Right cardiac atrium (tissue), 5 donors: ENCODE results near the gene TP53INP2. TPM values are rescaled to one million over a fixed set of nuclear protein-coding genes. Genes with fewer than 3 reads are reported as not detected.

Source experiments
- ATAC-seq, 2 donors: fragments of 200-7000 bp; cut with Tn5 transposase; one replicate each; pipeline versions ENCODE4 v1.8.0 to v1.9.1; 2020; ENCODE audit warnings: moderate library complexity in 2 of 2, mild to moderate bottlenecking in 1 of 2
- DNase-seq, 3 donors: peaks; one replicate each; pipeline ENCODE4 v3.0.0-alpha.2; 2020
- H3K27ac ChIP-seq: one replicate; pipeline ENCODE4 v1.5.1; 2013; ENCODE audit warnings: mild to moderate bottlenecking, low read length, control low read depth, moderate library complexity
- H3K27me3 ChIP-seq: one replicate; pipeline ENCODE4 v1.6.1; 2013; ENCODE audit not compliant: control insufficient read depth, insufficient read depth
- H3K4me1 ChIP-seq: one replicate; pipeline ENCODE4 v1.6.1; 2013; ENCODE audit warnings: low read length; ENCODE audit not compliant: control insufficient read depth, insufficient read depth
- H3K4me3 ChIP-seq: one replicate; pipeline ENCODE4 v1.5.1; 2013; ENCODE audit warnings: low read length, control low read depth
- H3K9me3 ChIP-seq: one replicate; pipeline ENCODE4 v1.6.1; 2013; ENCODE audit warnings: low read length; ENCODE audit not compliant: control insufficient read depth
- whole genome bisulfite sequencing: extraction: QIAGEN DNeasy Blood & Tissue Kit; methylation state at CpG from one replicate; pipeline ENCODE4 v1.1.7; 2013; 5-methylcytosine and 5-hydroxymethylcytosine counted together
- intact Hi-C, 4 donors: fragments of 100-400 bp; cut with DNase I; formaldehyde crosslinking; loops; one replicate each; pipeline versions ENCODE4 v1.11.0 to v1.14.0; 2022 to 2023
- polyA plus RNA-seq: library from polyadenylated mRNA; stranded (reverse); fragments of 200-250 nt; gene quantifications from one replicate; pipeline ENCODE4 v1.2.3, GENCODE V29; 2013
- total RNA-seq, 4 donors: library from RNA; stranded (reverse); fragmentation: NEBNext Ultra II Directional; extraction: Animal tissue kit (Norgen Biotek cat#: 25700); gene quantifications; one replicate each; pipeline ENCODE4 v1.2.1, GENCODE V29; 2021
- donor health status: healthy with polysubstance abuse.
- donor health status: DM: no; HTN: yes; CAD: no.
- donor health status: DM: no; HTN: no; CAD: no.
- donor health status: DM: no; HTN: yes; CAD: no; lungs with severe emphysema.
- donor health status: DM: yes; HTN: yes; CAD: no.

TP53INP2 gene
- total and polyA plus RNA-seq, 5 donors: 72.0 to 133 (median 95.7) TPM

DNA sequence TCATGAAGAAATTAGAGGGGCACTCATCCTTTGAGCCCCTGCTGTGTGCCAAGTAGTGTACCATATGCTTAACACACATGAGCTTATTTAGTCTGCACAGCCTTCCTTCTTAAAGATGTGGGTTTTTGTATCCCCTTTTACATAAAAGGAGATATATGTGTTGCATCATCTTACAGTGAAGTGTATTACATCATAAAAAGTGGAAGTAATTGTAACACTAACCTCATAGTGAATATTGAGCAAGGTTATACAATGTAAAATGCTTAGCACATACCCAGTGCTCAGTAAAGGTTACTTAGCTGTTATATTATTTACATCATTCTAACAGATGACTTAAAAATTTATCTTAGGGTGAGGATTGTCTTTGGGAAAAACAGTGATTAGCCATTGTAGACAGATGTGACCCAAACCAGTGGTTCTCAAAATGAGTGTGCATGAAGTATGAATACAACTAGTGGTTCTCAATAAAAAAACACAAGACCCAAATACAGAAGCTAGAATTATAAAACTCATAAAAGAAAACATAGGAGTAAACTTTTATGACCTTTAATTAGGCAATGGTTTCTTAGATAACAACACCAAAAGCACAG, 23.5 kb upstream of the TP53INP2 start:
- no peak for ATAC-seq

DNA sequence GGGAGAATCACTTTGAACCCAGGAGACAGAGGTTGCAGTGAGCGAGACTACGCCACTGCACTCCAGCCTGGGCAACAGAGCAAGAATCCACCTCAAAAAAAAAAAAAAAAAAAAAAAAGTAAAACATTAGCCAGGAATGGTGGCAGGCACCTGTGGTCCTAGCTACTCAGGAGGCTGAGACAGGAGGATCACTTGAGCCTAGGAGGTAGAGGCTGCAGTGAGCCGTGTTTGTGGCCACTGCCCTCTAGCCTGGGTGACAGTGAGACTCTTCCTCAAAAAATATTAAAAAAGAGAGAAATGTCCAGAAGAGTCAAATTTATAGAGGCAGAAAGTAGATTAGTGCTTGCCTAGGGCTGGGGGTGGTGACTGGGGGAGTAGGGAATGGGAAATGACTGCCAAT, 20.5 kb upstream of the TP53INP2 start:
- no peaks in the 10 kb centered on the region for H3K4me1 ChIP-seq
- H3K9me3 ChIP-seq: no peaks in the 10 kb centered on the region
- H3K4me3 ChIP-seq: no peak overlapping the region
- intact Hi-C loops: loop anchor here in 1 of 4 donors (10.0 kb wide), 1 partner anchor 61 kb away; no protein-coding TSS in a partner anchor
- no peak overlapping the region for H3K27ac ChIP-seq
- H3K27me3 ChIP-seq: no peaks in the 10 kb centered on the region
- 90% methylated on average over 3 of the region's 3 CpGs for WGBS
- ATAC-seq (no peak), DNase-seq (no peak)

More for the DNA sequence above, 23.5 kb upstream of the TP53INP2 start:
- no peaks in the 10 kb centered on the region for H3K9me3 ChIP-seq
- no peaks in the 10 kb centered on the region for H3K4me1 ChIP-seq
- no peaks in the 10 kb centered on the region for H3K27me3 ChIP-seq
- intact Hi-C loops: loop anchor here in 1 of 4 donors (10.0 kb wide), 1 partner anchor 64 kb away; no protein-coding TSS in a partner anchor
- no peak overlapping the region for H3K27ac ChIP-seq
- no peak overlapping the region for H3K4me3 ChIP-seq
- no peak for DNase-seq

DNA sequence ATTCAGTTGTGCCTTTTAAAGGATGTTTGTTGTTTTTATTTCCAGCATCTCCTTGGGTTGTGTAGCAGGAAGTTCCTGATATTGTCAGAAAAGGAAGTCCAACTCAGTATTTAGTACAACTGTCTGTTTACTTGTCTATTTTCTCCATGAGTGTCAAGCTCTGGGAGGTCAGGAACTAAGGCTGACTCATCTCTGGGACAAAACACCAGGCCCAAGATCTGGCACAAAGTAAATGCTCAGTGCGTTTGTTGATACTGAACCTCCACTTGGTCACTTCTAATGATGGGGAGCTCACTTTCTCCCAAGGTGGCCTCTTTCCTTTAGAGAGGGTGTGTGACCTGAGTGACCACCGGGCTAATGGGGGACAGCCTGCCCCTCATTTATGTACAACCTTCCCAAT, 14.7 kb upstream of the TP53INP2 start:
- Histone ChIP-seq H3K4me3 (no peak overlapping the region), H3K9me3 (no peaks in the 10 kb centered on the region), H3K27me3 (no peaks in the 10 kb centered on the region), H3K4me1 (no peaks in the 10 kb centered on the region), H3K27ac (peak overlapping the region; percentile 43)
- WGBS: 68% methylated on average over 2 of the region's 2 CpGs
- intact Hi-C loops: loop anchor here in 1 of 4 donors (10.0 kb wide), 1 partner anchor 55 kb away; no protein-coding TSS in a partner anchor
- DNase-seq (no peak), ATAC-seq (peak in 1 of 2 donors; percentile 47)

DNA sequence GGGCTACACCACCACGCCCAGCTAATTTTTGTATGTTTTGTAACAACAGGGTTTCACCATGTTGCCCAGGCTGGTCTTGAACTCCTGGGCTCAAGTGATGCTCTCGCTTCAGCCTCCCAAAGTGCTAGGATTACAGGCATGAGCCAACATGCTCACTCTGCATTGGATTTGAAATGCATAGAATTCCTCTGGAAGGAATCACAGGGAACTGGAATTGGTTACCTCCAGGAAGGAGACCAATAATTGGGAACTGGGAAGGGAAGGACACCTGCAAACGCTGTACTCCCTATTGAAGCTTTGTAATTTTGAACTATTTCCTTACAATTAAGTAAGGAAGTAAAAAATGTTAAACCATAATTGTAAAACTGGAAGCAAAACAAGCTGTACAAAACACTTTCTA, 12.3 kb upstream of the TP53INP2 start:
- intact Hi-C loops: no loop called here
- Histone ChIP-seq H3K9me3 (no peaks in the 10 kb centered on the region), H3K4me3 (no peak overlapping the region), H3K27me3 (no peaks in the 10 kb centered on the region), H3K4me1 (no peaks in the 10 kb centered on the region), H3K27ac (no peak overlapping the region)
- ATAC-seq: no peak
- WGBS: 85% methylated on average over 3 of the region's 3 CpGs
- DNase-seq: no peak

DNA sequence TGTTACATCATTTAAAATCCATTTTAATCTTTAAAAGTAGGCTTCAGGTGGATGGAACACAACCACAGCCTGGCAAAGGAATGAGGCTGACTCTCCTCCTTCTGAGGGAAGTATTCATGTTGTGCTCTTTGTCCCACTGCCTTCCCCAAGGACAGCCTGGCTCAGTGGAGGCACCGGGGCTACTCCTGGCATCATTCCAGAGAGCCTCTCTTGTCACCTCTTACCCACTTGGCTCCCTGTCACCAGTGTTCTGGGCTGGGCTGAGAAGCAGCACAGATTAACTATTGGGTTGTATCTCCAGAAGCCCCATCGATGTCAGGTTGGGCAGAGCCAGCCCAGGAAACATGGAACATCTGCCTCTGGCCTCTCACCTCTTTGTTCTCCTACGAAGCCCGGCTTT, 10.7 kb upstream of the TP53INP2 start:
- H3K9me3 ChIP-seq: no peaks in the 10 kb centered on the region
- H3K27me3 ChIP-seq: no peaks in the 10 kb centered on the region
- H3K4me3 ChIP-seq: no peak overlapping the region
- ATAC-seq (peak; percentile 47 to 68), DNase-seq (no peak)
- no peaks in the 10 kb centered on the region for H3K4me1 ChIP-seq
- WGBS: 30% methylated on average over 4 of the region's 4 CpGs
- intact Hi-C loops: no loop called here
- H3K27ac ChIP-seq: no peak overlapping the region

DNA sequence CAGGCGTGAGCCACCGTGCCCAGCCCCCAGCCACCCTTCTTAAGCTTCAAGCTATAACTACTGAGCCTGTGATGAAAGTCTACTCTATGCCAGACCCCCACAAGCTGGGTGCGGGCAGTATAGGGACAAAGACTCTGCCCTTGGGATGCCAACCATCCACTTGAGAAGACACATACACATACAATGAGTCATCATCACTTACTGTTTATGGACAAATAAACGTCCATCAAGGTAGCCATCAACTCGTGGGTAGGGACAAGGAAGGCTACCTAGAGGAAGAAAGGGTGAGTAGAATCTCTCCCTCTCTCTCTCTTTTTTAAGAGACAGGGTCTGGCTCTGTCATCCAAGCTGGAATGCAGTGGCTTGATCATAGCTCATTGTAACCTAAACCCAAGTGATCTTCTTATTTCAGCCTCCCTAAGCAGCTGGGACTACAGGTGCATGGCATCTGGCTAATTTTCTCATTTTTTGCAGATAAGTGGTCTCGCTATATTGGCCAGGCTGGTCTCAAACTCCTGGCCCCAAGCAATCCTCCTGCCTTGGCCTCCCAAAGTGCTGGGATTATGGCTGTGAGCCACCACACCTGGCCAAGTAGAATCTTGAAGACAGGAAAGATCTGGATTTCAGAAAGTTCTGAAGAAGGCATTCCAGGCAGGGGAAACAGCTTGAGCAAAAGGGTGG, 2.6 kb upstream of the TP53INP2 start:
- Histone ChIP-seq H3K27me3 (no peaks in the 10 kb centered on the region), H3K27ac (no peak overlapping the region), H3K9me3 (no peaks in the 10 kb centered on the region), H3K4me1 (peaks cover 3% of the 10 kb centered on the region), H3K4me3 (no peak overlapping the region)
- 80% methylated on average over 6 of the region's 6 CpGs for WGBS
- intact Hi-C loops: loop anchor here in 2 of 4 donors (10.0 kb wide), 2 partner anchors 117 to 137 kb away; no protein-coding TSS in a partner anchor
- no peak for ATAC-seq
- DNase-seq: no peak

DNA sequence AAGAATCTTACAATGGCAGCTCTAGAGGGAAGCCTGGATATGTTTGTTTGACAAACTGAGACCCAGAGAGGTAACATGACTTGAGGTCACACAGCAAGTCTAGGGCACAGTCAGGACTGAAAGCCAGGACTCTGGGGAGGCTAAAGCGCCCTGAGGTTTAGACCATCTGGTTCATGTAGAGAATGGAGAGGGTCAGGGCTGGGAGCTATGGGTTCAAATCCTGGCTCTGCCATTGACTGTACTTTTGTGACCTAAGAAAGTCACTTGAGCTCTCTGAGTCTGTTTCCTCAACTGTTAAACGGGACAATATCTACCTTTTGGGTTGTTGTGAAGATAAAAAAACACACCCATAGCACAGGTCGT, 1.1 kb upstream of the TP53INP2 start:
- 42% methylated on average over 3 of the region's 3 CpGs for WGBS
- Histone ChIP-seq H3K9me3 (no peaks in the 10 kb centered on the region), H3K4me1 (peaks cover 3% of the 10 kb centered on the region), H3K27me3 (no peaks in the 10 kb centered on the region), H3K27ac (no peak overlapping the region), H3K4me3 (no peak overlapping the region)
- DNase-seq (no peak), ATAC-seq (no peak)
- intact Hi-C loops: loop anchor here in 2 of 4 donors (10.0 kb wide), 2 partner anchors 118 to 138 kb away; no protein-coding TSS in a partner anchor

DNA sequence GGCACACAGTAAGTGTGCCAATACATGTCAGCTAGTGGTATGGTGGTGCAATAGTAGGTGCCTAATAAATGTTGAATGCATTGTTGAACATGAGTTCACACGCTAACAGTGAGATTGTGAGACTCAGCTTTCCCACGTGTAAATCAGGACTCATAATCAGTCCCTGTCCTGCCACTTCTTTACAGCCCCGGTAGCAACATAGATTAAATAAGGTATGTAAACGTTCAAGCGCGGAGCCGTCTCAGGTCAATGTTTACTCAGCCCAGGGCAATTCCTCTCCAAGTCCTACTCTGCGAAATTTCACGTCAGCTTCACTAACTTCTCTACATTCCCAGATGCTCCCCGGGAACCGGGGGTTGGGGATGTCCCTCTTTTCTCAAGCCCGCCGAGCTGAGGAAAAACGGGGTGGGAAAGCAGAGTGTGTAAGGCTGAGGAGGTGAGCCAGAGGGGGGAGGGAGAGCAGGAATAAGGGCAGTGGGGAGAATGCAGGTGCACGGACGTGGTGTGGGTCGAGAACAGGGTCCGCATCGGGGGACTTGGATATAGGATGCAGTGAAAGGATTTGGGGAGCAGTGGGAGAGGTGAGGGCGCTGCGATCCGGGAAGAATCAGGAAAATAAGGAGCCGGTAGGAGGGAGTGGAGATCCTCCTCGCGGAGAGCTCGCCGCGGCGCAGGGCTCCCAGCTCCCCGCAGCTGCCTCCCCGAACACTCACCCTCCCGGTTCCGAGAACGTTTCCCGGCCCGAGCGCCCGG, 544 bp upstream of the TP53INP2 start:
- intact Hi-C loops: loop anchor here in 2 of 4 donors (10.0 kb wide), 2 partner anchors 119 to 139 kb away; no protein-coding TSS in a partner anchor
- Histone ChIP-seq H3K4me1 (peaks cover 3% of the 10 kb centered on the region), H3K4me3 (peak overlapping the region; percentile 76), H3K9me3 (no peaks in the 10 kb centered on the region), H3K27ac (peak overlapping the region; percentile 59), H3K27me3 (no peaks in the 10 kb centered on the region)
- ATAC-seq (peak in 1 of 2 donors; percentile 8), DNase-seq (no peak)
- under 1% methylated on average over 38 of the region's 38 CpGs for WGBS

DNA sequence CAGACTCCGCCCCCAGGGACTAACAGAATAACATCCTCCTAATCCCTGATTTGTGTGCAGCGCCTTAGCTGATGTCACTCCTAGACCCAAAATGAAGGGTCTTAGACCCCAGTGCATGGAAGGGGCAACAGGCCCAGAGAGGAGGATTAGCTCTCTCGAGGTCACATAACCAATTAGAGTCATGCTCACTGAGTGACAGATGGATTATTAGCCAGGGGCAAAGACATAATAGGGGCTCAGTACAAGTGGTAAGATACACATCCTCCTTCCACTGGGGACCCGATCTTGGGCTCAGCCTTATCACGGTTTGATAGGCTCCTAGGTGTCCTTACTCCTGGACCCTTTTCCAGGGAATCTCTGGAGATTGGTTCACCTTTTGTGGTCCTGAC, 858 bp downstream of the TP53INP2 start:
- Histone ChIP-seq H3K27me3 (no peaks in the 10 kb centered on the region), H3K9me3 (no peaks in the 10 kb centered on the region), H3K27ac (peak overlapping the region; percentile 97), H3K4me3 (peak overlapping the region; percentile 76), H3K4me1 (peaks cover 3% of the 10 kb centered on the region)
- 23% methylated on average over 5 of the region's 5 CpGs for WGBS
- intact Hi-C loops: loop anchor here in 3 of 4 donors (5.0 to 10.0 kb wide), 3 partner anchors 120 to 168 kb away; no protein-coding TSS in a partner anchor
- DNase-seq (no peak), ATAC-seq (no peak)

DNA sequence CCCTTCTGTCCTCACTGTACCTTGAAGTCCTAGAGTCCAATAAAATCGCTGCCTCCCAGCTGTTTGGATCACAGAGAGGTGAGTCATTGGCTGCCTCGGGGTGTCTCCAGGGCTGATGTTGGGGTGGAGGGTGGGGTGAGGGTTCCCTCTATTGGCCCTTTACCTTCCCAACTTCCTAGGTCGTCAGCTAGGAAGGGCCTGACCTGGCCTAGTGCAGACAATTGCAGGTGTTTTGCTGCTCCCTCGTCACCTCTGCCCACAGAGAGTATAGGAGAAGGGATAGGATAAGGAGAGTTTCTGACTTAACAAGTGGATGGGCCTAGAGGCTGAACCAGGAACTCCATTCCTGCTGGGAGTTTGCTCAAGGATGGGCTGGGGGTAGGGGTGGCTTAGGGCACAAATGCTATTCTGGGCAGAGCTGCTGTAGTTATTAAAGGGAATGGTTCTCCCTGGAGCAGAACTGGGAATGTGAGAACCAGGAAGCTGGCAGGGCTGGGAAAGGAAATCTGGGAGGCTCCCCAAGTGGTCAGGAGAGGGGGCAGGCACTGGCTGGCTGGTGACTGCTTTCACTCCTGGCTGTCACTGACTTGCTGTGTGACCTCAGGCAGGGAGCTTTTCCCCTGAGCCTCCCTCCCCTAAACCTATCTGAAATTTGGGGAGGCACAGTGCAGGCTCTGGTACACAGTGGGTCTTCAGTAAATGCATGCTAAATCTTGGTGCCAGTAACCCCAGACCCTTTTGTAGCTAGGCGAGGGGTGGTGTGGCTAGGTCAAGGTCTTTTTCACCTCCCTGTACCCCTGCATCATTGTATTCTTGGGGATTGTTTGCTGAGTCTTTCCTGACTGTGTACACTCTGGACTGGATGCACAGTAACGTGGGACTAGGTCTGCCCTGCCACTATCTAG, 1.5 kb downstream of the TP53INP2 start:
- peak; percentile 32 to 74 (median 66) for DNase-seq
- peaks cover 3% of the 10 kb centered on the region for H3K4me1 ChIP-seq
- peak overlapping the region; percentile 76 for H3K4me3 ChIP-seq
- H3K27ac ChIP-seq: peak overlapping the region; percentile 97
- ATAC-seq: peak; percentile 0 to 2
- H3K27me3 ChIP-seq: no peaks in the 10 kb centered on the region
- intact Hi-C loops: loop anchor here in 3 of 4 donors (5.0 to 10.0 kb wide), 3 partner anchors 121 to 168 kb away; no protein-coding TSS in a partner anchor
- WGBS: 40% methylated on average over 6 of the region's 6 CpGs
- H3K9me3 ChIP-seq: no peaks in the 10 kb centered on the region
